GM19467 (cell line): Measurements from ENCODE around the gene SUOX.
"Not testable (repeated sequence)": the region's sequence is repeated elsewhere in the genome, so short reads cannot be mapped to it uniquely, and the experiment has no call there.

Source experiments
- ATAC-seq: cut with Tn5 transposase; IDR thresholded peaks from one replicate; pipeline ENCODE4 v1.9.1; 2021; ENCODE audit warnings: mild to moderate bottlenecking, moderate library complexity; ENCODE audit not compliant: unreplicated experiment

The SUOX gene

DNA sequence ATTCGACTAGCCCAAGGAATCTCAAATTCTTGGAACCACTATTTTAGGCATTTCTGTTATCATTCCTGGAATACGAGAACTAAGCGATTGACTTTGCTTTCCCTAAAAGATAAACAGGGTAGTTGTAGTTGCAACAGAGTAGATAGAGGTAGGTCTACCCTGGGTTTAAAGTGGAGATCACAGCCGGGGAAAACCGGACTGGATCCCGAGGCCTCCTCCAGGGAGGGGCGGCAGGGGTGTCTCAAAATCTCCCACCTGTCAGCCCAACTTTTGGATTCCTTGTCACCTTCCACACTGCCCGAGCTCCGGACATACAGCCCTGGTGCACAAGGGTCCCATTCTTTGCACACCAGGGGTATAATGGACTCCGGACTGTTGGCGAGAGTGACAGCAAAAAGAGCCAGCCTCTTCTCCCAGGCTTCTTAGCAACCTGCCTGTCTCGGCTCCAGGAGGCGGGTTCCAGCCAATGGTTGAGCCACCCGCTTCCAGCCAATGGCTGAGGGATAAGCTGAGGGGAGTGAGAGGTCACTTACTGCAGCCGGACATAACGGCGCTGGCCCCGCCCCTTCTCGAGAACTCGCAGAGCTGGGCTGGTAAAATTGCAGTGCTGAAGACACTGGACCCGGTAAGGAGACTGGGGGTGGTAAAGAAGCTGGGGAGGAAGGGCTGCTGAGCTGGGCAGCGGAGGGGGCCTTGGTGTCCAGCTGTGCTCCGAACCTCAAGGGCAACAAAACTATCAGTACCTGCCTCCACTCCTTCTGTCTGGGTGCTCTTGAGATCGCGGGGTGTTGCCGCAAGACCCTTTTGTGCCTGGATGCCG lies at the start of gene SUOX:
TSS of gene SUOX (plus strand) at position 562 of the 820 bp plus-strand sequence. CDS start 4,946 bp downstream, outside the sequence.
- ATAC-seq: peak; percentile 97

DNA sequence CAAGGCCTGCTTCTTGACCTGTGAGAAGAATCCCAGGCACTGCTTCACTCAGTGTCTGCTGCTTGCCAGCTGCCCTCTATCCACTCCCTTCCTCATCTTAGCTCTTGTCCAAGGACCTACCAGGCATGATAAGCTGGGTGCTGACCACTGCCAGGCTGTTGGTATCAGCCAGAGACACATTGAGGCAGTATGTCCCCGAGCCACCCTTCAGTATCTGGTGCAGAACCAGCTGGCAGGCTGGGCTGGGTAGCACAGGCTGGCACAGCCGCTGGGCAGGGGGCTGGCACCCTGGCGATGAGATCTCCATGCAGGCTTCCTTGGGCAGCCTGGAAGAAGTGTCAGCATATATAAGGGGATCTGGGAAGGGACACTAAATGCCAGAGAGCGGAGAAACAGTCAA lies 41.7 kb upstream of the SUOX start:
- no peak for ATAC-seq

DNA sequence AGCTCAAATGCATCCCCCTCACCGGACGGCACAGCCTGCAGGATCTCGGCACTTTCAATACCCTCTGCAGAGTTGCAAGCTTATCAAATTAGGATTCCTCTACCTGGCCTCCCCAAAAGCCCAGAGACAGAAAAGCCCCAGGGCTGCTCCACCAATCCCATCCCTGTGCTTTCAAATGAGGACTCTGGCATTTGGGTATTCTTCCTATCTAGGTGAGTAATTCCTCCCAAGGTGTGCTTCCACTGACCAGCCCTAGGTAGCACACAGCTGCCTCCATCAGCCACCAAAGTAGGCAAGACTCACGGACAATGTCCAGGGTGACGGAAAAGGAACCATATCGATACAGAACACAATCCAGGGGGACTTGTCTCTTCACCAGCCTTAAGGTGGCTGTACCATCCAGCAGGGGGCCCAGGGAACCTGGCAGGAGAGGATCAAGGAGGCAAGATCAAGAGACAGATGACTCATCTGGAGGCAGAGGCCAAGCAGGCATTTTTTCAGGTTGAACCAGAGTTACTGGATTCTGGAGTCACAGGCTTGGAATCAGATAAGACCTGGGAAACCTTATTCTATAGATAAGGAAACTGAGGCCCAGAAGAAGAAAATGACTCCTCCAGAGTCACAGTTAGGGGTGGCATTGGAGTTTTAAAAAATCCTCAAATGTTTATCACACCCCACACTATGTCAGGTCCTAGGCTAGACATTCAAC lies 41.1 kb upstream of the SUOX start:
- ATAC-seq: no peak

DNA sequence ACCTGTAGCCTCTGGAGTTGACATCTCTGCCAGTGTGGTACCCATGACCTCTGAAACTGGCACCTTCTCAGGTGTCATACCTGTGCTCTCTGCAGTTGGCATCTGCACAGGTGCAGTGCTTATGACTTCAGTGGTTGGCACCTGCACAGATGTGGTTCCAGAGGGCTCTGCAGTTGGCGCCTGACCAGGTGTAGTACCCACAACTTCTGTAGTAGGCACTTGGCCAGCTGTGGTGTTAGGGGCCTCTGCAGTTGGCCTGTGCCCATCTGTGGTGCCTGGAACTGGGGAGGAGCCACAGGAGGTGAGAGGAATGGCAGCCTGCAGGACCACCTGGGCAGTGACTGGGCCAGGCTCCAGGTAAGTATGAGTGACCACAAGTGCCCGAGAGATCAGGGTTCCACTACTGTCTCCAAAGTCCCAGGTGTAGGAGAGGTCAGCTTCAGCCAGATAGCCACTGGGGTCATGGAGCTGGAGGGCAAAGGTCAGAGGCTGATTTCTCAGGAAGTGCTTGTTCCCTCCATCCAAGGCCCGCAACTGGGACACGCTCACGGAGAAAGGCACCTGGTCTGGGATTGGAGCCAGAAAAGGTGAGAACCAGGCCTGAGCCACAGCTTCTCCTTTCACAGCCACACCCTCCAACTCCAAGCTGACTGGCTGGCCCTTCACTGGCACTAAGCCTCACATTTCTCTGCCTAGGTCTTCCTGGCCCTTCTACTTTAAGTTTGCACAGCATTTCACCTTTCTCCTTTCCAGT lies 39.8 kb upstream of the SUOX start:
- no peak for ATAC-seq

DNA sequence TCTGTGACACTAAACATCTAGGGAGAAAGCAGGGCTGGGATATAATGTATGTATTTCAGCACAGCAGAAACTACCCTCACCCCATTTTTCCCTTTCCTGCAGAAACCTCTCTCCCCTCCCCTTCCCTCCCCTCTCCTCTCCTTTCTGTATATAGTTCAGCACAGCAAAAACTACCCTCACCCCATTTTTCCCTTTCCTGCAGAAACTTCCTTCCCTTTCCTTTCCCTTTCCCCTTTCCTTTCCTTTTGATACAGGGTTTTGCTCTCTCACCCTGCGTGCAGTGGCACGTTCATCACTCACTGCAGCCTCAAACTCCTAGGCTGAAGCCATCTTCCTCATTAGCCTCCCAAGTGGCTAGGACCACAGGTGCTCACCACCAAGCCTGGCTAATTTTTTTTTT lies 33.3 kb upstream of the SUOX start:
- no peak for ATAC-seq

DNA sequence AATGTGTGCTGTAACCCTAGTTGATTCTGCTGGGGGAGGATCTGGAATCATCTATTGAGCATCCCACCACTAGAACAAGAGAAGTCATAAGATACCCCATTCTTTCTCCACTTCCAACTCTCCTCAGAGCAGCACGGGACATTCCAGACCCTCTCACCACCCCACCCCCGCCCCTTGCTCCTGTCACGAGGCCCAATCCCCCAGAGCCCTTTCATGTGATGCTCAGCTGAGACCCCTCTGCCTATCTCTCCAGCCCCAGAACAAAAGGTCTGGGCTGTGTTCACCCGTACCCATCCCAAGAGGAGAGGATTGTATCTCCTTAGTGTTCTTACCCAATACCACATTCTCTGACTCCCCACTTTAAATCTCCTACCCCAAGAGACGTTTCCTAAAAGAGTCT lies 31.8 kb upstream of the SUOX start:
- no peak for ATAC-seq

DNA sequence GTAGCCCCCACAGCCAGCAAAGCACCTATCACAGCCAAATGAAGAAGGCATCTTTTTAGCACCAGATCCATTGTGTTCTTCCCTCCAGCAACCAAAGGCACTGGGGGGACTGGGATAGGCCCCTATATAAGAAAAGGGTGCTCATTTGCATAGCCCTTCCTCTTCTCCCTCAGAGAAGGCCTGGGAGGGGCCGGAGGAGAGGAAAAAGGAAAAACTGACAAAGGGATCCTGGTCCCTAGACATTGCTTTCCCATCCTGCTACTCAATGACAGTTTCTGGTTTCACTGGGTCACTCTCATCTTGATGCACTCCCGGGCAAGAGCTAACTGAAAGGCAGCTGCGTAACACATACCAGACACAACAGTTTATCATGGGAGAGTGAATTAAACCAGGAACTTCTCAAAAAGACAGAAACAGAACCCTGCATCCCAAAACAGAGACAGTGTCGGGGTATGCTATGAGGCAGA lies 31.1 kb upstream of the SUOX start, which contains the start of gene PMEL:
TSS of gene PMEL (minus strand) at position 102 of the 467 bp plus-strand sequence. CDS start at position 71, 31 bp downstream.
- no peak for ATAC-seq

DNA sequence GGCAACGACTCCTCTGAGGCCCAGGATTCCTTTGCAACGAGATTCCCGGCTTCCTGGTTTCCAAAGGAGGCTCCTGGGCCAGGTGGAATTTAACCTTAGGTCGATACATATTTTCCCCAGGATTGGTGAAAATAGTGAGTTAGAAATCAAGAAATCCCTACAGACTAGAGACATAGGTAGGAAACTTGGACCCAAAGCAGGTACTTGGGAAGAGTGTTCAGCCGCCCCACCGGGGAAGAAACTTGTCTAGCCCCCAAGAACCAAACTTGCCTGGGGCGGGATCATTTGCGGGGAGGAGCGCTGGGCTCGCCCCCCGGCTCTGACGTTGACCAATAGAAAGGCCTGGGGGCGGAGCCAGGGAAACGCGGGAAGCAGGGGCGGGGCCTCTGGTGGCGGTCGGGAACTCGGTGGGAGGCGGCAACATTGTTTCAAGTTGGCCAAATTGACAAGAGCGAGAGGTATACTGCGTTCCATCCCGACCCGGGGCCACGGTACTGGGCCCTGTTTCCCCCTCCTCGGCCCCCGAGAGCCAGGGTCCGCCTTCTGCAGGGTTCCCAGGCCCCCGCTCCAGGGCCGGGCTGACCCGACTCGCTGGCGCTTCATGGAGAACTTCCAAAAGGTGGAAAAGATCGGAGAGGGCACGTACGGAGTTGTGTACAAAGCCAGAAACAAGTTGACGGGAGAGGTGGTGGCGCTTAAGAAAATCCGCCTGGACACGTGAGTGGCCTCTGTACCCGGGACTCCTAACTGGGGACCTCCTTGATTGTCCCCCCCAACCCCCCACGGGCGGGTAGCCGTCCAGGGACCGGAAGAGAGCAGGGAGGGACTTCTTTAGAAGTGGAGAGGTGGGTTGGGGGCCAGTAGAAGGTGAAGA lies 30.4 kb upstream of the SUOX start, which contains the start of gene CDK2:
TSS of gene CDK2 (plus strand) at position 423 of the 874 bp plus-strand sequence. CDS start at position 602, 179 bp downstream.
- peak; percentile 90 for ATAC-seq

DNA sequence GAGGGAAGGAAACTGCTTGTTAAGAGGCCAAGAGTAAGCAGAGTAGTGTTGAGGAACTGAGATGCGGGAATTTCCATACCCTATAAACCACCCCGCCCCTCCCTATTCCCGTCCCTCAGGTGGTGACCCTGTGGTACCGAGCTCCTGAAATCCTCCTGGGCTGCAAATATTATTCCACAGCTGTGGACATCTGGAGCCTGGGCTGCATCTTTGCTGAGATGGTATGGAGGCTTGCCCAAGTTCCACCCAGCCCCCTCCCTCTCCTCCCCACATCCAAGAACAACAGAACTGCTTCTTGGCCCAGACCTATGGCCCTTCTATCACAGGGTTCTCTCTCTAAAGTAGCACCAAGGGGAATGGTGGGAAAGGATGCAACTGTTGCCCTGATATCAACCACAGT lies 27.7 kb upstream of the SUOX start:
- ATAC-seq: no peak

DNA sequence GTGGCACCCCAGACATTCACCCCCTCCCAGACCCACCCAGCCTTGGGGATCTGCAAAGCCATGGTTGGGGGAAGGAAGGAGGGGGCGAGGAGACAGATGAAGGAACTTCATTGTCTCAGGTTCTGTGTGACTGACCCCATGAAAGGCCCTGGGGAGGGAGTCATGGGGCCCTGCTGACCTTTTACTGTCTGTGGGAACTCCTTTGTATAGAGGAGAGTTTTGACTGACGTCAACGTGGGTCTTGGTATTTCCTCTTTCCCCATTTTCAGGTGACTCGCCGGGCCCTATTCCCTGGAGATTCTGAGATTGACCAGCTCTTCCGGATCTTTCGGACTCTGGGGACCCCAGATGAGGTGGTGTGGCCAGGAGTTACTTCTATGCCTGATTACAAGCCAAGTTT lies 26.3 kb upstream of the SUOX start:
- ATAC-seq: no peak

DNA sequence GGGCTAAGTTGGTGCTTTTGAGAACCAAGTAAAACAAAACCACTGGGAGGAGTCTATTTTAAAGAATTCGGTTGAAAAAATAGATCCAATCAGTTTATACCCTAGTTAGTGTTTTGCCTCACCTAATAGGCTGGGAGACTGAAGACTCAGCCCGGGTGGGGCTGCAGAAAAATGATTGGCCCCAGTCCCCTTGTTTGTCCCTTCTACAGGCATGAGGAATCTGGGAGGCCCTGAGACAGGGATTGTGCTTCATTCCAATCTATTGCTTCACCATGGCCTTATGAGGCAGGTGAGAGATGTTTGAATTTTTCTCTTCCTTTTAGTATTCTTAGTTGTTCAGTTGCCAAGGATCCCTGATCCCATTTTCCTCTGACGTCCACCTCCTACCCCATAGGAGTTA lies 25.0 kb upstream of the SUOX start:
- ATAC-seq: no peak

DNA sequence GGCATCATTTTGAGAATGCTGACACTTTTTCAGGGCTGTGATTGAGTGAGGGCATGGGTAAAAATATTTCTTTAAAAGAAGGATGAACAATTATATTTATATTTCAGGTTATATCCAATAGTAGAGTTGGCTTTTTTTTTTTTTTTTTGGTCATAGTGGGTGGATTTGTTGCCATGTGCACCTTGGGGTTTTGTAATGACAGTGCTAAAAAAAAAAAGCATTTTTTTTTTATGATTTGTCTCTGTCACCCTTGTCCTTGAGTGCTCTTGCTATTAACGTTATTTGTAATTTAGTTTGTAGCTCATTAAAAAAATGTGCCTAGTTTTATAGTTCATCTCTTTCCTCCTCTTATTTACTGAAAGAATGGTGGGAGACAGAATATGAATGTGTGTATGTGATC lies 24.6 kb upstream of the SUOX start:
- no peak for ATAC-seq

DNA sequence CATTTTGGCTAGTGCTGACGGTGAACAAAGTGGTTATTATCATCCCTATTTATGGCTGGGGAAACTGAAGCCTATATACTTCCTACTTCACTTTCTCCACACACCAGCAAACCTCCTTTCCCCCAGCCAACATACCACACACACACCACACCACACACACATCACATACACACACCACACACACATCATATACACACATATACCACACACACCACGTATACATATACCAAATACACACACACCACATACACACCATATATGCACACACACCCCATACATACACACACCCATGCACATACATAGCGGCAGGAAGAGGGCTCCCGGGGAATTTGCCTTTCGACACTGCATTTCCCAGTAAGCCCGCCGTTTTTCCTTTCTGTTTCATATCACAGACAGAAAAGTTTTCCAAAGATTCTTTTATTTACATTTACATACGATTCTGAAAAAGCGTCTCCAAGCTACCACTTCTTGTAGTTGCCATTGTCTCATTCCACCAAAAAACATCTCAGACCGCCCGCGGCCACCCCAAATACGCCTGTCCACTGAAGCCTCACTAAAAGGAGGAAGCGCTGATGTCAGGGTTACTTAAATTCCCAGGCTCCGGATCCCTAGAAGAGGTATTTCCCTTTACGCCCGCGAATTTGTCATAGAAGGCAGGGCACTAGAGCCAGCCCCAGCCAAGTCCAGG lies 24.0 kb upstream of the SUOX start:
- ATAC-seq: no peak

DNA sequence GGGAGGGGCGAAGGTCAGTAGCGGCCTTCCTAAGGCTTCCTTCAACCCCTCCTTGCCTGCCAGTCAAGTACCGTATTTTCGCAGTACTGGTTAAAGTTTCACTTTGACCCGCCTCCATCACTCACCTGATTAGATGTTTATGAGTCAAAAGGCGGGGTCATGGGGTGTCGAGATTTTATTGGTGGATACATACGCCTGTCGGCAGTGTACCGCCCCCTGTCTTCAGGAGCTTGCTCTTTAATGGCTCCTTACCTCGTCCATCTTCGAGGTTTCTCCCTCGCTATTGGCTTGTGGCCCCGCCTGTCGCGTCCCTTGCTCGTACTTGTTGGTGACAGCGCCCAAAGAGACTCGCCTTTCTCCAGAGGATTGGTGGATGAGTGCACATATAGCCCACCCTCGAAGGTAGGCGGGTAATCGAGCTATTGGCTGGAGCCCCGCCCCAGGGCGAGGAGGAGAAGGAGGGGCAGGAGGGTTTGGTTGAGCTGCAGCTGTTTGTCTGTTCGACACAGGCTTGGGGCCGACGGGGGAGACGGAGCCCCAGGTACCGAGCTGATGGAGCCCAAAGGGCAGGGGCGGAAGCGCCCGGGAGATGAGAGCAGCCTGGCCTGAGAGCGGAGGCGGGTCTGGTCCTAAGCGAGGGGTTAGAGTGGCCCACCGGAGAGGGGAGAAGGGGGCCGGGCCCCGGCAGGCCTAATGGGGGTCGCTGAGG lies 23.3 kb upstream of the SUOX start, which contains the start of gene RAB5B:
TSS of gene RAB5B (plus strand) at position 480 of the 709 bp plus-strand sequence. CDS start 12,883 bp downstream, outside the sequence.
- ATAC-seq: peak; percentile 93

DNA sequence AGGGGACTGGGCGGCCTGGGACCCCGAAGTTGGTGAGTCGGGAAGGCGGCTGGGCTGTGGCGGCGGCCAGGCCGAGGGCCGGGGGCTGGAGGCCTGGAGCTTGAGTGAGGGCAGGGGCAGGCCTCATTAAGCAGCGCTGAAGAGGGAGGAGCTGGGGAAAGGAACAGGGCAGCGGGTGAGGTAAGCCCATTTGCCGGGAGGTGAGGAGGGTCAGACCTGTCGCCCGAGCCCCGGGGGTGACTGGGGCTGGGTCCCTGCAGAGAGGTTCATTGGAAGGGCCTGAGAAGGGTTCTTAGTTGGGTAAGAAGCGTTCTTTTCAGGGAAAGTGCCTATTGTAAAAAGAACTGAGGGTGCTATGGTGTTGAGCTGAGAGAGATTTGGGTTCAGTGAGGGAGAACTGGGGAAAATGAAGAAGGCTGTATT lies 22.8 kb upstream of the SUOX start:
- peak; percentile 4 for ATAC-seq

DNA sequence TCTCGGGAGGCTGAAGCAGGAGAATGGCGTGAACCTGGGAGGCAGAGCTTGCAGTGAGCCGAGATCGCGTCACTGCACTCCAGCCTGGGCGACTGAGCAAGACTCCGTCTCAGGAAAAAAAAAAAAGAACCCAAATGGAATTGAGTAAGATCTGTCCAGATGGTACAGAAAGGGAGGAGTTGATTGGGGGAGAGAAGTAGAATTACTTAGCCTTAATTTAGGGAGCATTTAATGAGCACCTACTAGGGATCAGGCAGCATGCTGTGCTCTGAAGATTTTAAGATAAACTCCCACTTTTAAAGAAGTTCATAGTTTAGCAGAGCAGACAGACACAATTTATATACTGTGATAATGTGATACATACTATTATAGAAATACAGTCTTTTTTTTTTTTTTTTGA lies 18.7 kb upstream of the SUOX start:
- no peak for ATAC-seq

DNA sequence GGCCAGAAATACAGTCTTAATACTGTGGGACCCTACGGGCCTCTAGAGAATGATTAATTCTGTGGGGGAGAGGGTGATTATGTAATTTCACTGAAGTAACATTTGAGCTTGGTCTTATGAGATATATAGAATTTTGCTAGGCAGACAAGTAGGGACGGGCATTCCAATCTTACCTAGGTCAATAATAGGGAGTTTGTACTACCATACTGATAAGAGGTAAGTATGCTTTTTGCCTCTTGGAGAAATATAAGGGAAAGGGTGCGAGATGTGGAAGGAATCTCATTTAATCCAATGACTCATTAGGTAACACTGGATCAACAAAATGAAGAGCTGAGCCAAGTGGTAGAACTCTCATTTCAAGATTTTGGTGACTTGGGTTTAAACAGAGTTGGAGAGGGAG lies 18.0 kb upstream of the SUOX start:
- ATAC-seq: no peak

DNA sequence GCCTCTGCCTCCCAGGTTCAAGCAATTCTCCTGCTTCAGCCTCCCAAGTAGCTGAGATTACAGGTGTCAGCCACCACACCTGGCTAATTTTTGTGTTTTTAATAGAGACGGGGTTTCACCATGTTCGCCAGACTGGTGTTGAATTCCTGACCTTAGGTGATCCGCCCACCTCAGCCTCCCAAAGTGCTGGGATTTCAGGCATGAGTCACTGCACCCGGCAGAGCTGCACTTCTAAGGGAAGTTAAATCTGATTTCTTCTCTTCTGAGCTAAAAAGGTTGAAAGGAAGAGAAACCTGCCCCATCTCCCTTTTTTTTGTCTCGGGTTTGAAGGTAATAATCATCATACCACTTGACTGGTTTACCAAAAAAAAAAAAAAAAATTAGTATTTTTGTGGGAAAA lies 15.2 kb upstream of the SUOX start:
- ATAC-seq: not testable (repeated sequence)
